Activated CD4-positive, alpha-beta T cell treated with anti-CD3 and anti-CD28 coated beads, Interleukin-2, amount 50 U/mL, for 48 hours (primary cell): ENCODE data around the gene TMIGD2.
"Not testable (repeated sequence)": the region's sequence is repeated elsewhere in the genome, so short reads cannot be mapped to it uniquely, and the experiment has no call there.

Experiments used
- DNase-seq, 2 experiments: peaks; one replicate each; pipeline ENCODE4 v3.0.0-alpha.2; 2020

The TMIGD2 gene

DNA sequence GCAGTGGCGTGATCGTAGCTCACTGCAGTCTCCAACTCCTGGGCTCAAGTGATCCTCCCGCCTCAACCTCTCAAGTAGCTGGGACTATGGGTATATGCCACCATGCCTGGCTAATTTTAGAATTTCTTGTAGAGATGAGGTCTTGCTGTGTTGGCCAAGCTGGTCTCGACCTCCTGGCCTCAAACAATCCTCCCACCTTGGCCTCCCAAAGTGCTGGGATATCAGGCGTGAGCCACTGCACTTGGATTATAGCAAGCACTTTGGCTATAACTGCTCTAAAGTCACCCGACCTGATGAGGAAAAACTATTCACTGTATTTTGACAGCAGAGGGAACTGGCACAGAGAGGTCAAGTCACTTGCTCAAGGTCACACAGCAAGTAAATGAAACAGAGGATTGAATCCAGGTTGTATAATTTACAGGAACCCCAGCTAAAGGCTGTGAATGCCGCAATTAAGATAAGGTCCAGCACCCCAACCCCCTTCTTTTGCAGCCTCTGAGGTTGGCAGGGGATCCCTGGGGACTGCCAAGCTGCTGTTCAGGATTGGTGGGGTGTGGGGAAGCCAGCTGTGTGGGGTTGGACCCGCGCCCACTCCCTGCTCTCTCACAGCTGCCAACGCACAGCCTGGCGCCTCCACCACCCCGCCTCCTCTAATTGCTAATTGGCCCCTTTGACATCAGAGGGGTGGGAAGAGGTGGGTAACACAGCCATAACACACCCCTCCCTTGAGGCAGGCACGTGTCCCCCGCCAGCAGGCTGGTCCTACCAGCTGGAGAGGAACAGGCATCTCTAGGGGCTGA, 6.0 kb downstream of the TMIGD2 start:
- DNase-seq = no peak

DNA sequence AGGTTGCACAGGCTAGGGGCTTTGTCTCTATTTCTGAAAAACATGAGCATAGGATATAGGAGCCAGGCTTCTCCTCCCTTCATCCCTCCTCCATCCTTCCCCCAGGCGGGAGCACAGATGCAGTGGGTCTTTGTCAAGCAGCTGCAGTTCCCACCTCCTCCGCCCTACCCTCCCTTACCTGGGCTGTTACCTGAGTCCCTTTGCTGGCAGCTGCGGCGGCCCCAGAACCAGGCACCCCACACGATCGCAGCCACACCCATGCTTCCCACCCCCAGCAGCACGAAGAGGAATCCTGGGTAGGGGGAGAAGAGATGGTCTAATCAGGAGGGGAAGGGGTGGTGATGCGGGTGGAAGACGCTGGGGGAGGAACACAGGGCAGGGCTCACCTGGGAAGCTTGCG, 7.8 kb downstream of the TMIGD2 start:
- DNase-seq = no peak

DNA sequence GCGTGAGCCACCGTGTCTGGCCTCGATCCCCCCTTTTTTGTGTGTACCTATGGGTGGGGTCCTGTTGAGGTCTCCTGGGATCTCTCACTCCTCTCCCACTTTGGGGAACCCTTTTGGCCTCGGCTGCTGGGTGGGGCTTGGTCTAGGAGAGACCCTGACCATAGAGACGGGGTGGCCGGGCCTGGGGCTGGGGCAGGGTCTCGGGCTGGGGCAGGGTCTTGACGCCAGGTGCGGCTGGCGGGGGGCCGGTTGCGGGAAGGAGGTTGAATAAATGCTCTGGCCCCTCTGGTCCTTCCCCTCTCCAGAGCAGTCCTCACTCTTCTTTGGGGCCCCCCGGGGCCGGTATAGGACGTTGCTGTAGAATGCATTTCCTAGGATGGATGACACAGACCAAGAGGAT, 9.7 kb downstream of the TMIGD2 start:
- no peak for DNase-seq

GRCh38 chr19:4291184-4291732, 10.9 kb downstream of the TMIGD2 start:
- no peak for DNase-seq

DNA sequence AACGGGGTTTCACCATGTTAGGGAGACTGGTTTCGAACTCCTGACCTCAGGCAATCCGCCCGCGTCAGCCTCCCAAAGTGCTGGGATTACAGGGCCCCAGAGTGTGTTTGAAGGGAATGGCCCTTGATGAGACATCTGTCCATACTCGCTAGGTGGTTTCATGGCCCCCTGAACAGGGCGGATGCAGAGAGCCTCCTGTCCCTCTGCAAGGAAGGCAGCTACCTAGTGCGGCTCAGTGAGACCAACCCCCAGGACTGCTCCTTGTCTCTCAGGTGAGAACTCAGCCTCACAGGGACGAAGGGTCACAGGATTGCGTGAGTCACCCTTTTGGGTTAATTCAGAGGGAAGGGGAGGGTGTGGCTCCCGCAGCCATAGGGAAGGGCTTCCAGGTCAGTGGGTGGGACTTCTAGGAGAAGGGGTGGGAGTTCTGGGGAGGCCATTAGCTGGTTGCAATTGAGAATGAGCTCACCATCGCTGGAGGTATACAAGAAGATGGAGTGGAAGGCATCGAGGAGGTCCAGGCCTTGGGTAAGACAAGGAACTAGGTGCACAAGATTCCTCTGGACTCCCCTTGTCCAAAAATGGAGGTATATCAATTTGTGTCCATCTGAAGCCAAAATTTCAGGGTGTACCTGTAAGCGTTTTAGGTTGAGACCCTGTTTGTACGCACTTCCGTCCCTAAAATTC, 14.0 kb downstream of the TMIGD2 start:
- DNase-seq = no peak

DNA sequence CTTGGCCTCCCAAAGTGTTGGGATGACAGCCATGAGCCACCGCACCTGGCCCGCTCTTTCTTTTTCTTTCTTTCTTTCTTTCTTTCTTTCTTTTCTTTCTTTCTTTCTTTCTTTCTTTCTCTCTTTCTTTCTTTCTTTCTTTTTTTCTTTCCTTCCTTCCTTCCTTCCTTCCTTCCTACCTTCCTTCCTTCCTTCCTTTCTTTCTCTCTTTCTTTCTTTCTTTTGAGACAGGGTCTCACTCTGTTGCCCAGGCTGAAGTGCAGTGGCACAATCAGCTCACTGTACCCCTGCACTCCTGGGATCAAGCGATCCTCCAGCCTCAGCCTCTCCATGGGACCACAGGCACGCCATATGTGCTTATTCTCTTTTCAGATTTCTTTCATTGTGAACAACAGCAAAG, 16.0 kb downstream of the TMIGD2 start:
- not testable (repeated sequence) for DNase-seq

DNA sequence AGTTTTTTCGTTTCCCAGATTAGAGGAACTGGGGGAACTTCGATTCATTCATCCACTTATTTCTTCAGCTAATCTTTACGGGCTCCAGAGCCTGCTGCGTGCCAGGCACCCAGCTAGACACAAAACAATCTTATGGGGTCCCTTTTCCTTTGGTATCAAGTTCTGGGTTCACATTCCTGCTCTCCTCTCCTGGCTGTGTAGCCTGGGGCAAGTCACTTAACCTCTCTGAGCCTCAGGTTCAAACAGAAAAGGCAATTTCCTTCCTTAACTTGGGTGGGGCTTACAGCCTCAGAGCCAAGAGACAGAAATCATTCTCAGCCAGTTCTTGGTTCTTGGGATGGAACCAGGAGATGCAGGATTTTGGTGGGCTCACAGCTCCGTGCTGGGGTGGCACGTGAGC, 17.2 kb downstream of the TMIGD2 start:
- DNase-seq = no peak

DNA sequence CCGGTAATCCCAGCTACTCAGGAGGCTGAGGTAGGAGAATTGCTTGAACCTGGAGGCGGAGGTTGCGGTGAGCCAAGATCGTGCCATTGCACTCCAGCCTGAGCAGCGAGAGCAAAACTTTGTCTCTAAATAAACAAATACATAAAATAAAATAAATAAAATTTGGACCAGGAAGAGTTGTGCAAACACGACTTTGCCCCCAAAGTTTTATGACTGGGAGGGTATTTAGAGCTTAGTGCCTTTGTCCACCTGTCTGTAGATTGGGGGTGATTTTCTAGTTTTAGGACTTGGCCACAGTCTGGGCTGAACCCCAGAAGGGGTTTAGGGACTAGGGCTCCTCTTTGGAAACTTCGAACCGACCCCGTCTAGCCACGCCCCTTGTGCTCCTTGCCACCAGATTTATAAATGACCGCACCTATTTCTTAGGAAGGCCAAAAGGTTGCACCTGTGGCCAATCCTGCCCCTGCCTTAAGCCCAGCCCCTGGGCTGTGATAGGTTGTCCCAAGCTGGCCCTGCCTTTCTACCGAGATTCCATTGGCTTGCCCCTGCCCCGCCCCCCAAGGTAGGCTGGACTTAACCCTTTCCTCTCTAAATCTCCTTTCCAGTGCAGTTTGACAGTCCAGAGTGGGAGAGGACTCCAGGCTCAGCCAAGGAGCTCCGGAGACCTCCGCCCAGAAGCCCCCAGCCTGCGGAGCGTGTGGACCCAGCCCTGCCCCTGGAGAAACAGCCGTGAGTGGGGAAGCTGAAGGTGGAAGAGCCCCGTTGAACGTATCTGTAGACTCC, 17.8 kb downstream of the TMIGD2 start:
- DNase-seq = no peak

DNA sequence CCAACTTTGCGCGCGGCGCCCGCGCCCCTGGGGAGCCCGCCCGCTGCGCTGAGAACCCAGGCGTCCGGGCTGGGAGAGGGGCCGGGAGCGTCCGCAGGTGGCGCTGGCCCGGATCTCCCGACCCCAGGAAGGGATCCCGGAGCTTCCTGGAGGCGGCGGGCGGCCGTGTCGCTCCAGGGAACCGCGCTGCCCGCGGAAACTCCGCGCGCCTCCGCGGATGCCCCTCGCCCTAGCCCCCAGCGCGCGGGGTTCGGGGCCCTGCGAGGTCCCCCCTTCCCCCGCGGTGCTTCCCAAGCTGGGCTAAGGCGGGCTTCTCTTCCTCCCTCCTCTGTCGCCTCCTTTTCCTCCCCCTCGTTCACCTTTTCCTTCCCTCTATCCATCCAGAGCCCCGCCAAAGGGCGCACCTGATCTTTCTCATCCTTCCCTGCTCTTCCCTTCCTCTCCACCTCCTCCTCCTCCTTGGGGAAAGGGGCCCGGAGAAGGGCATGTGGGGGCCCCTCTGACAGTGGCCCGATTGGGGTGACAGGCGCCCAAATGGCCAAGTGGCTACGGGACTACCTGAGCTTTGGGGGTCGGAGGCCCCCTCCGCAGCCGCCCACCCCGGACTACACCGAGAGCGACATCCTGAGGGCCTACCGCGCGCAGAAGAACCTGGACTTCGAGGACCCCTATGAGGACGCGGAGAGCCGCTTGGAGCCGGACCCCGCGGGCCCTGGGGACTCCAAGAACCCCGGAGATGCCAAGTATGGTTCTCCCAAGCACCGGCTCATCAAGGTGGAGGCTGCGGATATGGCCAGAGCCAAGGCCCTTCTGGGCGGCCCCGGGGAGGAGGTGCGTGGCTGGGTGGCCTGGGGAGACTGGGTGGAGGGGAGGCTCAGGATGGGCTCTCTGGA, 22.4 kb downstream of the TMIGD2 start:
- DNase-seq = no peak

- DNase-seq = no peak
These were observed 23.0 kb downstream of the TMIGD2 start for GRCh38 chr19:4279267-4279529.

GRCh38 chr19:4278419-4279266, 23.5 kb downstream of the TMIGD2 start, which contains the start of gene SHD:
TSS of gene SHD (plus strand) at chr19:4279266. CDS start at chr19:4280064, 798 bp downstream.
- no peak for DNase-seq

GRCh38 chr19:4278010-4278409, 24.2 kb downstream of the TMIGD2 start:
- no peak for DNase-seq

DNA sequence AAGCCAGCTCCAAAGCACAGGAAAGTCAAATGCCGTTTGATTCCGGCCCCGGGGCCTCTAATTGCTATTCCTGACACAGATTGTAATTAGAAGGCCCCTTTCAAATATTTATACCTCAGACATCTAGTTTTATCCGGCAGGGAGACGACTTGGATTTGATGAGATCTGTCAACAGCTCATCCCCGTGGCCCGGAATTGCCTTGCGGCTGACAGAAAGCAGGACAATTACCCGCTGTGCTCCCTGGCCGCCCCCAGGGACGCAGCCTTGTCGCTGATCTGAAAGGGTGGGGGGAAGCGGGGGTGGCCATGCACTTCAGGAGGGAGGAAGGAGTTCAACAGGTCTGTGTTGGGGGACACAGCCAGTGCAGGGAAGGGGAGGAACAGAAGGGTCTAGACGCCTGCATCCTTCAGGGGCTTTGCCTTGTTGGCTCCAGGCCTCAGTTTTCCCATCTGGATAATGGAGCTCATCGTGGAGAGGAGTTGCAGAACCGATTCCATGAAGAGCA, 24.9 kb downstream of the TMIGD2 start:
- no peak for DNase-seq

DNA sequence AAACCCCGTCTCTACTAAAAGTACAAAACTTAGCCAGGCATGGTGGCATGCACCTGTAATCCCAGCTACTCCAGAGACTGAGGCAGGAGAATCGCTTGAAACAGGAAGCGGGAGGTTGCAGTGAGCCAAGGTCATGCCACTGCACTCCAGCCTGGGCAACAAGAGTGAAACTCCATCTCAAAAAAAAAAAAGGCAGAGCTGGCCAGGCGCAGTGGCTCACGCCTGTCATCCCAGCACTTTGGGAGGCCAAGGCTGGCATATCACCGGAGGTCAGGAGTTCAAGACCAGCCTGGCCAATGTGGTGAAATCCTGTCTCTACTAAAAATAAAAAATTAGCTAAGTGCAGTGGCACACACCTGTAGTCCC, 27.9 kb downstream of the TMIGD2 start:
- DNase-seq = not testable (repeated sequence)

DNA sequence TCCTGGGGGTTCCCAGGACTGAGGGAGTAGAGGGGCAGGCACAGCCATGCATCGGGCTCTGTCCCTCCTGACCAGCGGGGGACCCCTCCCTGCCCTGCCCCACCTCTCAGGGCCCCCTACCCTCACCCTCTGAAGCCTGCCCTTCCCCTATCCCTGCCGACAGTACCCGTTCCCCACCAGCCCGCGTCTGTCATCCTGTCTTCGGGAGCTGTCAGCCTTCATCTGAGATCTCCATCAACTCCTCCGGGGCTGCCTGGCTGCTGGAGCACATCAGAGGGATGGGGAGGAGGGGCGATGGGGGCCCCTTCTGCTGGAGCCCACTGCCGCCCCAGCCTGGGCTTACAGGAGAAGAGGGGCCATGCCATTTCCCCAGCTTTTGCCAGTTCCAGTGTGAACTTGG, 29.3 kb downstream of the TMIGD2 start:
- DNase-seq = no peak

- no peak for DNase-seq
These were observed 33.3 kb downstream of the TMIGD2 start for GRCh38 chr19:4268816-4269430.

DNA sequence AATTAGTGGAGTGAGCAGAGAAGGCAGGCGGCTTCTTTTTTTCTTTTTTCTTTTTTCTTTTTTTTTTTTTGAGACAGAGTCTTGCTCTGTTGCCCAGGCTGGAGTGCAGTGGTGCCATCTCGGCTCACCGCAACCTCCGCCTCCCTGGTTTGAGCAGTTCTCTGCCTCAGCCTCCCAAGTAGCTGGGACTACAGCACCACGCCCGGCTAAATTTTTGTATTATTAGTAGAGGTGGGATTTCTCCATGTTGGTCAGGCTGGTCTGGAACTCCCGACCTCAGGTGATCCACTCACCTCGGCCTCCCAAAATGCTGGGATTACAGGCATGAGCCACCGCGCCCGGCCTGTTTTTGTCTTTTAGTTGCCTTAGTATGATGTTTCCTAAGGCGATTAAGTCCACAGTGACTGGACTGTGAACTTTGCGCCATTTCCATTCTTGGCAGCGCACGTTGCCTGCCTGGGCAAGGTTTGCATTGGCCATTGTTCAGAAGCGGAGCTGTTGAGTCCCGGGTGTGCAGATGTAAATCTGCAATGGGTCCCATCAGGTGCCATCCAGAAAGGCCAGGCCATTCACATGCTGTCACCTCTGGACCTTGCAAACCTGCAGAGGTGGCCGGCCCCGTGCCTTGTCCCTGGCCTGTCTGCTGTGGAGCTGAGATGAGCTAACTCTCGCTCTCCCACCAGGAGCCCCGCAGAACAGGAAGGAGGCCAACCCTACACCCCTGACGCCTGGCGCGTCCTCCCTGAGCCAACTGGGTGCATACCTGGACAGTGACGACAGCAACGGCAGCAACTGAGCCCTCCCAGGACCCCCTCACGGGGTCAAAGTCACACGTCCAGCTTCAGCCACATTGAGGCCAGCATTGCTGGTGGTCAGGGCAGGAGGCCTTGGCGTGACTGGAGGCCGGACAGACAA, 34.0 kb downstream of the TMIGD2 start:
- DNase-seq = no peak

DNA sequence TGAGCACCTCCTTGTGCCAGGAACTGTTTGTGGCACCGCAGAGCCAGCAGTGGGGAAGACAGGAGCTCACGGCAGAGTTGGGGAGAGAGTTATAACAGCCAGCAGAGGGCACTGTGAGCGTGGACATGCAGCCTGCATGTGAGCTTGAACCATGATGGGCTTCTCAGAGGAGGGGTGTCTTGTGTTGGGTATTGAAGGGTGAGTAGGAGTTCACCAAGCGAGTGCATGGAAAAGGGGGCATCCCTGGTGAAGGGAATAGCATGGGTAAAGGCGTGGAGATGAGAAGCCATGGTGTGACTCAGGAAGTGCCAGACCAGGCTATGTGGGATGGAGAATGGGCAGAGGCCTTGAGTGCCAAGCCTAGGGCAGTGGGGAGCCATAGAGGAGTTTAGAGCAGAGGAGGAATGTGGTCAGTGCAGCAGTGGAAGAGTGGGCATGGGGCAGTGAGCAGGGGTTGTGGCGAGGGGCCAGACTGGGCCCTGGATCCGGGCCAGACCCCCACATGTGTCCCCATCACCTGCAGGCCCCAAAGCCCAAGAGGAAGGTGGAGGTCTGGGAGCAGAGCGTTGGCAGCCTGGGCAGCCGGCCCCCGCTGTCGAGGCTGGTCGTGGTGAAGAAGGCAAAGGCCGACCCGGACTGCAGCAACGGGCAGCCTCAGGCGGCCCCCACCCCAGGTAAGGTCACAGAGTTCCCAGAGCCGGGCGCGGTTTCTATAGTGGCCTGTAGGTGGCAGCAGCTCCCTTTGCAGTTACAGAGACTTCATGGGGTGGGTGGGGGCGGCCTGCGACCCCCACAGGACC, 34.9 kb downstream of the TMIGD2 start:
- peak; percentile 70 to 75 for DNase-seq
